Ectodermal cell (in vitro differentiated cells): Measurements from ENCODE around the gene EXOC2.

Experiments
- H3K27ac ChIP-seq: 2 replicates; pipeline ENCODE4 v1.7.0; 2013; ENCODE audit warnings: mild to moderate bottlenecking, low read depth, low read length; ENCODE audit not compliant: insufficient read depth, poor library complexity, severe bottlenecking
- H3K27me3 ChIP-seq: 2 replicates; pipeline ENCODE4 v1.7.0; 2013; ENCODE audit warnings: mild to moderate bottlenecking, low read length; ENCODE audit not compliant: insufficient read depth, control insufficient read depth, poor library complexity, severe bottlenecking
- H3K36me3 ChIP-seq: one replicate; pipeline ENCODE4 v1.7.0; 2013; ENCODE audit warnings: low read length; ENCODE audit not compliant: control insufficient read depth, insufficient read depth
- H3K4me1 ChIP-seq: one replicate; pipeline ENCODE4 v1.7.0; 2013; ENCODE audit warnings: low read length; ENCODE audit not compliant: control insufficient read depth, insufficient read depth
- H3K4me3 ChIP-seq: 2 replicates; pipeline ENCODE4 v1.7.0; 2013; ENCODE audit warnings: low read depth, low read length, control low read depth; ENCODE audit not compliant: insufficient read depth
- H3K9me3 ChIP-seq: 2 replicates; pipeline ENCODE4 v1.7.0; 2013; ENCODE audit warnings: mild to moderate bottlenecking, low read length, moderate library complexity; ENCODE audit not compliant: control insufficient read depth
- whole genome bisulfite sequencing, 2 experiments: methylation state at CpG; one replicate each; pipeline ENCODE4 v1.1.7; 2013; ENCODE audit warnings: missing lambda C conversion rate in 2 of 2; 5-methylcytosine and 5-hydroxymethylcytosine counted together

Gene EXOC2

DNA sequence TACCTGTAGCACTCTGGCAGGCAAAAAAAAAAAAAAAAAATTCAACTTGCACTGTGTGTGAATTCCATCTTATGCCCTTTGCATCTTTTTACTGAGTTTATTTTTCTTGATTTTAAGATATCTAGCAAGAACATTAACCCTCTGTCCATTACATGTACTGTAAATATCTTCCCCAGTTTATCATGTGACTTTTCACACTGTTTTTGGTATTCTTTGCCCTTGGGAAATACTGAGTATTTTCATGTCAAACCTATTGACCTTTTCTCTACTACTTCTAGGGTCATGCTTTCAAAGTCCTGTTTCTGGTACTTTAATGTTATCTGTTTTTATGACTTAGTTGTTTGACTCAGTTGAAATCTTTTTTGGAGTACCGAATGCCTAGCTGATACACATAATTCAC is 35.2 kb downstream of the EXOC2 start:
- Histone ChIP-seq H3K4me1 (peaks cover 6% of the 10 kb centered on the region), H3K27ac (no peak overlapping the region), H3K9me3 (no peaks in the 10 kb centered on the region), H3K36me3 (peaks cover 3% of the 10 kb centered on the region), H3K4me3 (no peak overlapping the region), H3K27me3 (no peaks in the 10 kb centered on the region)
- WGBS, 2 experiments, result 94 to 100% methylated on average over 1 of the region's 1 CpG

DNA sequence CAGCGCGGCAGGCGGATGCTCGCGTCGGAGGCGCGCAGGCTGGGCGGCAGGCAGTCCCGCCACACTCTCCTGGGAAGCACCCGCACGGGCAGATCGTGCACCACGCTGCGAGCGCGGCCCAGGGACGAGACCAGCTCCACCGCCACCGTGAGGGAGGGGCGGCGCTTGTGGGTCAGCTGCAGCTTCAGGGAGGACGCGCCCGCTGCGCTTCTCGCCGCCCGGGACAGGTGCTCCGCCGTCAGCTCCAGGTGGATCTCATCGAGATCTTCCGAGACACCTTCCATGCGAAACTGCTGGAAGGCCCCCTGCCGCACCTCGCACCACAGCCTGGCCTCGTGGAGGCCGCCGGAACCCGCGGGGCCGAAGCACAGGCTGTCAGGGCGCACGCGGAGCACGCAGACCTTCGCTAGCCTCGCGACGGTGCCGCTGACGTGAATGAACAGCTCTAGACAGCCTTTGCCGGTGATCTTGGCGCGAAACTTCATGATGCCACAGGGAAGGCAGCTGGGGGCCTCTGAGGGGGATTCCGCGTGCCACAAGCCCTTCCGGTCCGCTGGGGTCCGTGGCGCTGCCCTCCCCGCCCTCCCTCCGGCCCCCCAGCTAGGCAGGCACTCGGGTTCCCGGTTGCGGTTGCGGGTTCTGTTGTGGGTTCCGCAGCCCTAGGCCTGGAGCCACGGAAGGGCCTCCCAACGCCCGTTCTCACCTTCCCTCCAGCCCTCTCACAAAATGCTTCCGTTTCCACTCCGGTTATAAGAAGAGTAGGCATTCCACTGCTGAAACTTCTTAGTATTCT is 36.3 kb downstream of the EXOC2 start, which contains the start of gene HUS1B:
Gene HUS1B, minus strand, starts transcription at position 641 of the 793 bp plus-strand sequence. Its CDS starts 156 bp downstream, at position 485.
- WGBS, 2 experiments, result 96 to 97% methylated on average over 73 of the region's 73 CpGs
- Histone ChIP-seq H3K9me3 (no peaks in the 10 kb centered on the region), H3K36me3 (peaks cover 3% of the 10 kb centered on the region), H3K27ac (no peak within 1 kb of the TSS), H3K27me3 (no peaks in the 10 kb centered on the region), H3K4me1 (peaks cover 6% of the 10 kb centered on the region), H3K4me3 (no peak within 1 kb of the TSS)

- Histone ChIP-seq H3K36me3 (peaks cover 3% of the 10 kb centered on the region), H3K9me3 (no peaks in the 10 kb centered on the region), H3K27ac (no peak overlapping the region), H3K4me3 (no peak overlapping the region), H3K27me3 (no peaks in the 10 kb centered on the region), H3K4me1 (no peaks in the 10 kb centered on the region)
- WGBS, 2 experiments, result 96 to 98% methylated on average over 4 of the region's 4 CpGs
Measured at GRCh38 chr6:654136-654535, 38.8 kb downstream of the EXOC2 start.

GRCh38 chr6:652865-653264 is 40.1 kb downstream of the EXOC2 start:
- H3K9me3 ChIP-seq, result no peaks in the 10 kb centered on the region
- WGBS, 2 experiments, result 89 to 96% methylated on average over 2 to 3 of the region's 3 CpGs
- no peaks in the 10 kb centered on the region for H3K4me1 ChIP-seq
- H3K27ac ChIP-seq, result no peak overlapping the region
- peaks cover 3% of the 10 kb centered on the region for H3K36me3 ChIP-seq
- H3K27me3 ChIP-seq, result no peaks in the 10 kb centered on the region
- no peak overlapping the region for H3K4me3 ChIP-seq

DNA sequence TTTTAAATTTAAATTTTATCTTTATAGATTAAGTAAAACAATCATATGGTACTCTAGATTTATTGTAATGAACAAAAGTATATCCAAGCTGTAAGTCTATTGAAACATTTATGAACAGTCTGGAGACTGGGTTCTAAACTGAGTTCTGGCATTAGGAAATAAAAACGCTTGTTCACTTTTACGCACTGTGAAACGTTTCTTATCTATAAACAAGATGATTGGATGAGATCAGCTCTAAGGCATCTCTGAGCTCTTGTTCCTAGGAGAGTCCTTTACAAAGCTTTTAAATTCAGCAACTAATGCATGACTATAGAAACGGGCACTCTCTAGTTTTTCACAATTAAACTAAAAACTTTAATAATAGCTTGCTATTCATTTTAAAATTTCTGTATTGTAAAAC is 42.8 kb downstream of the EXOC2 start:
- Histone ChIP-seq H3K4me1 (no peaks in the 10 kb centered on the region), H3K36me3 (no peaks in the 10 kb centered on the region), H3K27me3 (no peaks in the 10 kb centered on the region), H3K27ac (no peak overlapping the region), H3K9me3 (no peaks in the 10 kb centered on the region), H3K4me3 (no peak overlapping the region)
- WGBS, 2 experiments, result 50 to 69% methylated on average over 3 of the region's 4 CpGs

GRCh38 chr6:642805-643204 is 50.1 kb downstream of the EXOC2 start:
- no peak overlapping the region for H3K27ac ChIP-seq

DNA sequence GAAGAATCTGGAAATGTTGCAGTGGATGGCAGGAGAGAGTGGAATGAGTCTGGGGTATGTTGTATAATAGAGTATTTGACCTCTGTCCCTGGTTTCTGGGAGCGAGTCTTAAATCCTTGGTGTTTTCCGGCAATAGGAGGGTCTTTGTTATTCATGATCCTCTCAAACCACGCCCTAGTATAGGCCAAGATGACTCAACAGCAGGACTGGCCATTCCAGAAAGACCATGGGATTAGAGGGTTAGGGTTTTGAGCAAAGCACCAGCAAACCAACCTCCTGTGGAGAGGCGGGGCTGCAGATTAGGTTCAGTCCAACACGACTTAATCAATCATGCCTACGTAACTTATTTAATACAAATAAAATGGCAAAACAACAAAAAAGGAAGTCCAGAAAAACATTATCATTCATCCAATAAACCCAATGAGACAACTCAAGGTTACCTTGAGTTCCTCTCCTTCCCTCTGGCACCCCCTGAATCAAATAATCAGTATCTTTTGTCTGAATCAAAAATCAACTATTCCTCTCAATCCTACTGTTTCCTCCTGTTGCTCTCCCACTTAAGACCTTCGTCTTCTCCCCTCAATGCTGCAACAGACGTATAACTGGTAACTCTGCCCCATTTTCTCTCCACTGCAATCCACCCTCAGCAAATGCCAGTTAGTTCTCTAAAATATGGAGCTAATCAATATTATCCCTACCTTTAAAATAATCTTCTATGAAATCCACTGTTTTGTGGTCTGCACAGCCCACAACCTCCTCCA is 51.5 kb downstream of the EXOC2 start:
- Histone ChIP-seq H3K4me3 (no peak overlapping the region), H3K36me3 (no peaks in the 10 kb centered on the region), H3K4me1 (no peaks in the 10 kb centered on the region), H3K9me3 (no peaks in the 10 kb centered on the region), H3K27me3 (no peaks in the 10 kb centered on the region), H3K27ac (no peak overlapping the region)
- 89 to 92% methylated on average over 8 of the region's 8 CpGs for WGBS, 2 experiments

More at GRCh38 chr6:642805-643204, 50.1 kb downstream of the EXOC2 start:
- H3K36me3 ChIP-seq, result no peaks in the 10 kb centered on the region
- H3K4me3 ChIP-seq, result no peak overlapping the region
- no peaks in the 10 kb centered on the region for H3K27me3 ChIP-seq
- H3K9me3 ChIP-seq, result no peaks in the 10 kb centered on the region
- H3K4me1 ChIP-seq, result no peaks in the 10 kb centered on the region

DNA sequence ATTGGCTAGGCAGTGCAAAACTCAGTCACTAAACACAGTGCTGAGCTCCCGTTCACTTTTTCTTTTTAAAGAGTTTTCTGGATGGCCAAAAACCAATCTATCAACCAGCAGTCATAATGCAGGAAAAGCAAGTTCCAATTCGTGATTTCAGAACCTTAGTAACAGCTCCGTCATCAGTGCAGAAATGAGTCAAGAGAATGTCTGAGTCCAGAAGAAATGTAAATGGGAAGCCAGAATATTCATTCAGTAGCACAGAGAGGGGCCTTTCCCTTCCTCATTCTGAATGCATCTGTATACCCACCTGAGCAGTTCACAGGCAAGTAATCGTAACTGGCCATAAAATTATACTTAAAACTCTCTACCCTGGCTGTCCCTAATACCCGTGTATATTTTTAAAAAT is 56.5 kb downstream of the EXOC2 start:
- H3K27me3 ChIP-seq, result no peaks in the 10 kb centered on the region
- WGBS, 2 experiments, result 80 to 86% methylated on average over 4 to 5 of the region's 5 CpGs

DNA sequence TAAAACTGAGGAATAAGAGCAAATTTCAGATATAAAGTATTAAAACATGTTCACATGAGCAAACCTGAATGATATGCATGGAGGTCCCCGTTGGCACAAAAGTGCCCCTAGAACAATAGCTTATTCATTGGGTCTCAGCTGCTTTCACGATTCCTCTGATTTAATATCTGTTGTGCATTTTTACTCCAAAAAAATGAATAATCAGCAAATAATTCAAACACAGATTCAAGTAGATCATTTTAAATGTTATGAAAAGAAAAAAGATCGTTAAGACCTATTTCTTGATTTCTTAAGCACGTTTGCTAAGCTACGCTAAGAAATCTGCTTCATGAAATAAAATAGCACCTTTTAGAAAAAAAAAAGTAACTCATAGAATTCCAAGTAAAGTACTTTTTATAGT is 57.7 kb downstream of the EXOC2 start:
- H3K4me3 ChIP-seq, result no peak overlapping the region
- H3K4me1 ChIP-seq, result no peaks in the 10 kb centered on the region
- H3K36me3 ChIP-seq, result no peaks in the 10 kb centered on the region
- H3K27me3 ChIP-seq, result no peaks in the 10 kb centered on the region
- H3K9me3 ChIP-seq, result no peaks in the 10 kb centered on the region
- H3K27ac ChIP-seq, result no peak overlapping the region
- 87 to 99% methylated on average over 2 to 5 of the region's 5 CpGs for WGBS, 2 experiments

More for the DNA sequence above, 56.5 kb downstream of the EXOC2 start:
- no peak overlapping the region for H3K4me3 ChIP-seq
- H3K36me3 ChIP-seq, result no peaks in the 10 kb centered on the region
- no peaks in the 10 kb centered on the region for H3K4me1 ChIP-seq
- no peak overlapping the region for H3K27ac ChIP-seq
- no peaks in the 10 kb centered on the region for H3K9me3 ChIP-seq

DNA sequence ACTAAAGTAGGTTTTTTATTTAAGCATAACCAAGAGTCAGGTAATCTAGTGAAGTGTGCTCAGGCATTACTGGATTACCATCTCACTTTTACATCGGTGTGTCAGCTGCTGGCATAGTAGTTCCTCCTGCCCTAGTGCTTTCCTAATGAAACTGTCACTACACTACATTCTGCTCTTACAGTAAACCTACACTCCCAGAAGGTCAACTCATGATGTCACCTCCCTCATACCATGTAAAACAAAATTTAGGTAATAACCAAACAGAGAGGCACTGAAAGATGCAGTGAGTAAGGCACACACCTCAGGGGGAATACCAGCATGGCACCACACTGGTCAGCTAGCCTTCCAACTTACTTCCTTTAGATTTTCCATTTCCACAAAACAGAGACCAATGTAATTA is 59.3 kb downstream of the EXOC2 start:
- Histone ChIP-seq H3K4me1 (no peaks in the 10 kb centered on the region), H3K27me3 (no peaks in the 10 kb centered on the region), H3K9me3 (no peaks in the 10 kb centered on the region), H3K36me3 (no peaks in the 10 kb centered on the region), H3K4me3 (no peak overlapping the region), H3K27ac (no peak overlapping the region)
- WGBS, 2 experiments, result 91% methylated on average over 1 of the region's 1 CpG
